Bone marrow (tissue), 2 donors: ENCODE data around the gene ATRNL1.
"Not testable (repeated sequence)": the region's sequence is repeated elsewhere in the genome, so short reads cannot be mapped to it uniquely, and the experiment has no call there.

Experiments
- DNase-seq, 2 donors: peaks; one replicate each; lab custom pipeline; 2025; lab: John Stamatoyannopoulos, UW

Gene ATRNL1

DNA sequence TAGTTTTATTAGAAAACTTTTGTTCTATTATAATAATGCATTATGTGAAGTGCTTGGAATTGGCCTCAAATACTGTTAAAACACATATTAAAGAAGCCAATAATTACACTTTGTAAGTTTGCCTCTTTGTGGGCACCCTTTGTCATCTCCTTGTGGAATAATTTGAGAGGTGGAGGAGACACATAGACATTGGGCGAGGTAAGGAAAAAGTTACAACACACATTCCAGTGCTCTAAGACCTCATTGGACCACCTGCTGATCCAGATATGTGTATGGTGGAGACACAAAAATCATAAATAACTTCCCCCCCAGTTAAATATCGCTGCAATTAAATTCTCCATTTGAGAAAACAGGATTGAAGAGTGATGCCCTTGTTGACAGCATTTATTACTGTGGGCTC lies 668.0 kb downstream of the ATRNL1 start:
- DNase-seq, result no peak

DNA sequence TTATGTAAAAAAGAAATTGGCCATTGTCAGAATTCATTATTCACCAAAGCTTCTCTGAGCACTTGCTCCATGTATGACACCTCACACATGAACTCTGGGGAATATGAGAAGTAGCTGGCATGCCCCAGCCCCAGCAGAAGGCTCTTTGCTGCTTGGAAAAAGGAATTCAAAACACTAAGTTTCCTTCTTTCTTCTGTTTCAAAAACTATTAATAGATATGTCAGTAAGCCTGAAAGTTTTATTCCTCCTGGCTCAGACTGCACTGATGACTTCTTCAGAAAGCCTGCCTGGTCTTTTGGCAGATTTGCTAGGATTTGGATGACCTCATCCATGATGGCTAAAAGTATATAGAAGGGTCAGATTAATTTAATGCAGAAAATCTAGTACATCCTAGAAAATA lies 668.9 kb downstream of the ATRNL1 start:
- no peak for DNase-seq

DNA sequence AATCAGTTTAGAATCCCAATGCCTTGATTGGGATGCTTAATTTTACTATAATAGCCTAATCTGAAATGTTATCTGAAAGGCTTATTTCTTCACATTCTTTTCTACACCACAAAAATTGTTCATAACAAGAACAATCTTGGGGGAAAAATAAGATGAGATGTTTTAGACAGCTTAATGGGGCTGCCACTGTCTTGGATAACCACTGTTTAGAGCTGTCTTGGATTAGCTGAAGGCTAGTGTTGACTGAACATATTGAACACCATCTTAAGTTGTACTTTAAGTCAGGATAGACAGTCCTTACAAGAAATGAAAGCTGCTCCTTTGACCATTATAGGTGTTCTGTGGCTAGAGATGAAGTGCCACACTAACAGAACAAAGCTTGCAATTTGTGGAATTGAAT lies 678.6 kb downstream of the ATRNL1 start:
- DNase-seq, result no peak

DNA sequence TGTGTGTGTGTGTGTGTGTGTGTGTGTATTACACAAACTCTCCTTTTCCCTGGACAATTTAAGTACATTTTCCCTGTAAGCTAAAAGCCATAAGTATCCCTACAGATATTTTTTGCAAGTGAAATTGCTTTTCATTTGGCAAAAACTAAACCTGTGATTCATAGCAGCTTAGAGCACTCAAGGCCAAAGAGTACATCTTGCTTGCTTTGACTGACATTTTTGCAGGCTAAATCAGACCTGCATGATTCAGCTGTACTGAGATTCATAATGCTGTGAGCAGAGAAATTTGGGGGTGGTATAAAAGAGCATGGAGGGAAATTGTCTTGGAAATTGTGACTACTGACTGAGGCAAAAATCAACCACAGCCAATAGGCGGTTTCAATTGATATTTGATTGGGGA lies 679.4 kb downstream of the ATRNL1 start:
- no peak for DNase-seq

DNA sequence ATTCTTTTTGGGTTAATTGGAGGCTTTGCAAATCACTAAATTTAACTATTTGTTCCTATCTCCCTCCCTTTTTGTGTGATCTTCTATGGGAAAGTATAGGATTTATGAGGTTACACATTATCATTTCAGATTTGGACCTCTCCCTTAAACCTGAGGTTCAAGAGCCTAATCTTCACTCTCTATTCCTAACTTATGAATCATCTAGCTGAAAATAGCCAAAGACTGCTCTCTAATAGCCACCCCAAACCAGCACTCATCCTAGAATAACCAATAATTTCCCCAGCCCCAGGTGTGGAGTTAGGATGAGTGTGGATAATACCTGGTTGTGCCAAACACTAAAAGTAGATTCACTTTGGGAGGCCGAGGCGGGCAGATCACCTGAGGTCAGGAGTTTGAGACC lies 680.7 kb downstream of the ATRNL1 start:
- no peak for DNase-seq

DNA sequence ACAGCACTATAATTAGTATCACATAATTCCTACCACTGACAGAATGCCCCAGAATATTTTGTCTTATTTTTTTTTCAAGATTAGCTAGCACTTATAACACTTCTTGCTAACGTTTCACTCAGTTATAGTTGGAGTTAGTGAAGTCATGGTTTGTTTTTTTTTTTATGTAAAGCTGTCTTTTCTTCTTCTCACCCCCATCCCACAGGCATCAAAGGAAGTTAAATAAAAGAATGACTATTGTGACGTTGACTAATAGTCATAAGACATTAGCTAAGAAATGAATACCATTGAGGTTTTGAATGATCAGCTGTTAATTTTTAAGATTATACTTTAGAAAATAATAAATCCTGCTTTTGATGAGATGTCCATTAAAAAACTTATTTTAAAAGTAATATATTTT lies 681.6 kb downstream of the ATRNL1 start:
- DNase-seq, result no peak

DNA sequence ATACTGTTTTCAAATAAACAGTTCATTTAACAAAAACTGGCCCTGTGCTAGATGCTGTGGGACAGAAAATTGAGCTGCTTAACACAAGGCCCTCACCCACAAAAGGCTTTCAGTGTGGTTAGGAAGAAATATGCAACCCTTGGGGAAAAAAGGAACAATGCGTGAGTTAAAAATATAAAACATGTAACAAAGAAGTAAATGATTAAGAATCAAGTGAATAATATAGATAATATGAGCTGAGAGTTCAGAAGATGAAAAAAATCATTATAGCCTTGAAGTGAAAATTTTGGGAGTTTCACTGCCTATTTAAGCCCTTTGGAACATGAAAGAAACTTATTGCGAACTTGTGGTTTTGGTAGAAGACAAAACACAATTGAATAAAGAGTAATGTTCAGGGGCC lies 684.5 kb downstream of the ATRNL1 start:
- no peak for DNase-seq

DNA sequence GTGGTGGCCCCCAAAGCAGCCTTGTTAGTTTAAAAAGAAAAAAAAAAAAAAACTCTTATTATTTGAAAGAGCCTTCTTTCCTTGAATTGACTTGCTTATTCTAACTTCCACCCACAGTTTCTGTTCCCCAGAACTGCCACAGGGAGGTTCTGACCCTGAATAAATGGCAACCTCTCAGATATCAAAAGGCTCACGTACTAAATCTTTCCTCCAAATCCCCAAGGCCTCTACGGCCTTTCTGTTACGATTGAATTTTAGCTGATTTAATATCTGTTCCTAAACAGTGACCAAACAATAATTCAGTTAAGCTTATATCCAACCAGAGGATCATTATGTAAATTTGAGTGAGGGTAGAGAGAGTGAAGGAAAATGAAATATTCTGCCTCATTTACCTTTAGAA lies 697.1 kb downstream of the ATRNL1 start:
- no peak for DNase-seq

DNA sequence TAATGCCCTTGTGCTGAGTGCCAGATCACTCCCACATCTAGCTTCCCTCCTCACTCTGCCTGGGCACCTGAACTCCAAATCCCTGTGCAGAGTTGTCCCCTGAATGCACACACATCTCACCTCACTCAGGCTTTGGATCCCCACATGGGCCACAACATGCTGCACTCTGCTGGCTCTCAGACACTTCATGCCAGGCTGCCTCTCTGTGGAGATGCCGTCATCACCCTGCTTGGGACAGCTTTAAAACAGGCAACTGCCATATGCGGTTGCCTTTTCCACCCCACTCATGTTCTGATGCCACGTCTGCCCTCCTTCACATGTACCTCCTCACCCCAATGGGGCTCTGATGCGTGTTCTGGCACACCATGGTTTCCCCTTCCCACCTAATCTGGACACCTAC lies 702.8 kb downstream of the ATRNL1 start:
- no peak for DNase-seq

DNA sequence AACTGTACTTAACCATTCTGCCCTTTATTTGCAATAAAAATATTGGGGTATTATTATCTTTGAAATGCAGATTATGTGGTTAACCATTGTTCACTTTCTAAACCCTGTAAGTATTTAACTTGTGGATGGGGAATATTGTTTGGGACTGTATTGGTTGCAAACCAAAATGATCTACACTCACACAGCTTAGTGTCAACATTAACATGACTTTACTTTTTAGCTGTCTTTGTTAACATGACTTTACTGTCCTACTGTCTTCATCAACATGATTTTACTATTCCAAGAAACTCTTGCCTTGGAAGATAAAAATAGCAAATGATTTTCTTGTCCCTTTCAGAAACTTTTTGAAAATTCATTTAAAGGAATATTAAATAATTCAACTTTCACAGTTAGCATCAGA lies 708.3 kb downstream of the ATRNL1 start:
- no peak for DNase-seq

DNA sequence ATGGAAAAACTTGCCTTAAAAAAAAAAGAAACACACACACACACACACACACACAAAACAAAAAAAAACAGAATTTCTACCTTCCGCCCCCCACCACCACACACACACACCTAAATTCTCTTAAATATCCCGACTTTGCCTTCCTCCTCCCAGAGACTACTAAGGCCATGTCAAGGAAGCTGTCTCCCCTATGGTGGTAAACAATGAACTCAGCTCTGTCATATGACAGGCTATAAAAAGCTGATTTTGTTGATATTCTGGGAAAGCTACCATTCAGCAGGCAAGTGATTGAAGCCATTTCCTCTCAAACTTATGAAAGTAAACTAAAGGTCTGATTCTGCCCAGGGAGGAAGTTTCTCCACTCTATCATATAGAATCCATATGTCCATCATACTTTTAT lies 708.8 kb downstream of the ATRNL1 start:
- DNase-seq, result no peak

DNA sequence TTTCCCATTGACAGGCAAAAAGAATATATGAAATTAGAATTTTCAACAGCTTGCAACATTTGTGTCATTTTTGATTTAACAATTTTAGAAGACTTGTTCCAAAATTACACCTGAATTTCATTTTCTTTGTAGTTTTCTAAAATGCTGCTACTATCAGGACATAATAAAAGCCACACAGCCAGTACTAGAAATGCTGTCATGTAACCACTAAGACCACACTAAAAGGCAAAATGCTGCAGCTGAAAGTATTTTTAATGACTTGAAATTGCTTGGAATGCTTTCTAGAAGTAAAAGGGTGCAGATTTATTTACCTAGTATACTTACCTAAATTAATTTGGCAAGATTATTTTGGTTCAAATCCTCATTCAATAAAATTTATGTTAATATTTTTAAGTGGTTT lies 709.7 kb downstream of the ATRNL1 start:
- no peak for DNase-seq

DNA sequence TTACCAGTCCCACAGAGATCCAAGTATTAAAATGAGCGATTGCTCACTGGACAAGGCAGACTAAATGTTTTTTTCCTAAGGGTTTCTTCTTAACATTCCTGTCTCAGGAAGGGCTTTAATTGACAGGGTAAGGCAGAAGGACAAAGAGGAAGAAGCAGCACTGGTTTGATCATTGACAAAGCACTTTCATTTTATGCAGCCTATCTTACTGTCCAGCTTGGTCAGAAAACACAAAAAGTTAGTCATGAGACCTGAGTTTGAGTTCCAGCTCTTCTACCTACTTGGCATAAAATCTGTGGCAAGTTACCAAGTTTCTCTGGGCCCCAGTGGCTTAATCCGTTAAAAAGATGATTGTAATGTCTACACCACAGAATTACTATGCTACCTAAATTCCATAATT lies 721.4 kb downstream of the ATRNL1 start:
- DNase-seq, result no peak

DNA sequence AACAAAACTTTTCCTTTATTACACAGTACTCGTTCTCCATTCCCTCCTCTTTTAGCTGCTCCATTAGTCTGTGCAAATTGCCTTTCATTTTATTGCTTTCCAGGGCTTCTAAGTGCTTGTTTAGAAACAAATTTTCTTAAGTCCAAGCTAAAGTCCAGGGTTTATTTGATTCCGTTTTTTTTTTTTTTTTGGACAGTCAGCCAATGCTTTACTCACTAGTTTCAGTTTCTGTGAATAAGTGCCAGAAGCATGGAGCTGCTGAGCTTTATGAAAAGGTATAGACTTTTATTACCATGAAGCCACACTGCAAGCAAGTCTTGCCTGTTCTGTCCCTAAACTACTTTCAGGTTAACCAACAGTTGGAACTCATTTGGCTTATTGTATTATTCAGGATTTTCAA lies 724.8 kb downstream of the ATRNL1 start:
- DNase-seq, result no peak

DNA sequence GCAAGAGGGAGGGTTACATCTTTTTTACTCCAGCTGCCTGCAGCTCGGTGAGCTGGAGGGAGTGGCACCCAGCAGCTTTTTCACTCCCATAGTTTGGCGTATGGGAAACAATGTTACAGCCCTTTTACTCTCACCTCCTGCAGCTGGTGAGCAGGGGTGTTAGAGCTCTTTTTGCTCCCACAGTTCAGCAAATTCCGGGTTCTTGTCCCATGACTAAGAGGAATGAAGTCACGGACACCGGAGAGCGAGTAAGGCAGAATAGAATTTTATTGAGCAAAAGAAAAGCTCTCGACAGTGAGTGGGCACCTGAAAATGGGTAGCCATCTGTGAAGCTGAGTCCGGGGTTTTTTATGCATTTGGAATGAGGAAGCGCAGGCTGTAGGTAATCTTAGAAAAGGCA lies 733.2 kb downstream of the ATRNL1 start:
- DNase-seq, result no peak

DNA sequence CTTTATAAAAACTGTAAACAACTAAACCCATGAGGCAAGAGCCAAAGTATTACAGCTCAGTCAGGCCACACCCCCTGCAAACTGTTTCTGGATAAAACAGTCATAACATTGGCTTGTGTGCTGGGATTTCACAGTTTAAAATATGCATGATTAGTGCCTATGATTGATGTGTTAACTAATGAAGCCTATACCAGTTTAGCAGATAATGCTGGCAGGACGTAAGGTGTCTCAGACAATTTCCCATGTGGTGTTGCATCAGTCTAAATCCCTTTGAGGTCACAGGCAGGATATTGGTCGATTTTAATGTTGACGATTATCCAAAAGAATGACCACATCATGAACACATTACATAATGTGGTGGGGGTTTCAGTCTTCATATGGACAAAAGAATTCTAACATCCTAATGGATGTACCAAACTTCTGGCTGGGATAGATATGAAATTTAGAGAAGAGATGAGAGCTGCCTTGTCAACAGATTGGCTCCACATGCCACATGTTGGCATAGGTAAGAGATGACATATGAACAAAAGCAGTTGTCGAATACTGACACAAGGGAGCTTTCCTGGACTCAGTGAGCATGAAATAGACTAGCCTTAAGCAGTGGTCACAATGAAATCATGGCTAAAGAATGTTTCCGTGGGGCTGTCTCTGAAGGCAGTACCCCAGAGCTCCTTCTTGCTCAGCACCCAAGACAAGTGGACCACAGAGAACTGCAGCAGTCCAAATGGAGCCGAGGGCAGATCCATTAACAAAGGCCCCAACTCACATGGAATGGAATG lies 734.3 kb downstream of the ATRNL1 start:
- DNase-seq, result no peak

DNA sequence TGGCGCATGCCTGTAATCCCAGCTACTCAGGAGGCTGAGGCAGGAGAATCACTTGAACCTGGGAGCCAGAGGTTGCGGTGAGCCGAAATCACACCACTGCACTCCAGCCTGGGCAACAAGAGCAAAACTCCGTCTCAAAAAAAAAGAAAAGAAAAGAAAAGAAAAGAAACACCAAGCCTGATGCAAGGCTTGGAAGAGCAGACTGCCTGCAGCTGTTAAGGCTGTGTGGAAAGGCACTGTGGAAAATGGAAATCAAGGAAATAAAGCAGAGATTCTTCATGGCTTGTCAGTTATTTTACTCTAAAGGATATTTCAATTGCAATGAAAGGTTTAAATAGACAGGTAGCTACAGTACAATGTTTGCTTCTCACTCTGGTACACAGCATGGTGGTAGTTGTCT lies 735.0 kb downstream of the ATRNL1 start:
- not testable (repeated sequence) for DNase-seq

DNA sequence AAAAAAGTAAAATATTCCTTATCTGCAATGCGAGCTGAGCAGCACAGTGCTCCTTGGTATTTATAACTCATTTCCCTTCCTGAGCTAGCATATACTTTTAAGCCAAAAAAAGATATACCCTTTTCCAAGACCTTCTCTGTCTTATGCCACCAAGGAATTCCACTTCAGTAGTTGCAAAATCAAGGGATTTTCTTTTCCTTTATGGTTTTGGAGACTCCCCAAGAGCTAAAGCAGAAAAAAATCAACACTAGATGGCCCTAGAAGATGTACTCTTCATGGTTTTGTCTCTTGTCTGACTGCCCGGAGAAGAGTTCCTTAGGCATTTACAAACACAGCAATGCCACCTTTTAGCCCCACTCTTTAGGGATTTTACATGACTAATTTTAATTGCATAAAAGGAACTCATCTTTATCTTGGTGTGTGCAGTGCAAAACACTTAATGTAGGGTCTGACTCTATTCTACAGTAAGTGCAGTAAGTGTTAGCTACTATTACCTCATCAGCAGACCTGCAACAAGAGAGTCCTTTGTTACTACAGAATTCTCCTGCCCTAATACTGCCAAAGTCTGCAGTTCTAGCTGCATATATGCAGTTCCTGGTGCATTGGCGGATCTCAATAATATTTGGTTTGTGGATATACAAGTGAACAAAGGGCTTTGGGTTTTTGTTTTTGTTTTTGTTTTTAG lies 736.5 kb downstream of the ATRNL1 start:
- no peak for DNase-seq

DNA sequence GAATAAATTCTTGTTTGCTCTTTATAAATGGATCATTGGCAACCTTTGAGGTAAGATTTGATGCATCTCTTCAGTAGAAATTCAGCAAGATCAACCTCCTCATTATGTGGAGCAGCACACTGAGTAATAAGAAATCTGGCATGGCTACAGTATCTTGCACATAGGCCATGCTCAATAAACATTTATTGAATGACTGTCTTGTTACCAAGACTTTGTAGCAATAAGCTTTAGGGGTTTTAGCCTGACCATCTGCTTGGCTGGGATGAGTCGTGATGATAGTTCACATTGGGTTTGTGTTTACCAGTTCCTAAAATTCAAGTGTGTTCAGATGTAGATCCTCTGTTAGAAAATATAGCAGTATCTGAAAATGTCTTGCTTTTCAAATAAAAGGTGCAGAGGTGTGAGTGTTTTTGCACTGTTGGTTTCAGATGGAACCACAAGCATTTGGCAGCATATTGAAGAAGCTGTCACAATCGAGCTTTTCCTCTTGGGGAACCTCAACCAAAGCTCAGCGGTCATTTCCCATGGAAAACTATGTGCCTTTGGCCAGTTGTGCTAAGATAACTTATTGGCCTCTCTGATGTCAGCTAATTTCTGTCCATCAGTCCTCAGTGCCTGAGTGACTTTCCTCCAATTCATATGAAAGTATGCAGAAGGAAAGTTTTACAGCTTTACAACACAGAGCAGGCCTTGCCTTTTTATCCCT lies 737.3 kb downstream of the ATRNL1 start:
- DNase-seq, result no peak

DNA sequence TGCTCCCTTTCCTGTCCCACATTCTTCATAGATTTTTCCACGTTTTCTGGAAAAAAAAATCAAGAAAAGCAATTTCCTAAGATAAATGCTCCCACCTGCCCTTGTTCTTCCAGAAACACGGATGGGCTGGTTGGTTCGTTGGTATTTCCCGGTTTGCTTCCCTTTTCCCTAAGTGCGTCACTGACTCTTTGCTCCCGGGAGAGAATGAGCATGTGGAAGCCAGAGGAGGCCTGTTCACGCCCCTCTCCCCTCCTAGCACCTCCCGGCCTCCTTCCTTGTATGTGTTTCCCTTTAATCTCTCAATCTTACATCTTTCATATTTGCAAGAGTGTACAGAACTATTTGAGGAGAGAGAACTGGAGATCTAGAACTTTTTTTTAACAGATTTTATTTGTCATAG lies 737.9 kb downstream of the ATRNL1 start:
- no peak for DNase-seq

DNA sequence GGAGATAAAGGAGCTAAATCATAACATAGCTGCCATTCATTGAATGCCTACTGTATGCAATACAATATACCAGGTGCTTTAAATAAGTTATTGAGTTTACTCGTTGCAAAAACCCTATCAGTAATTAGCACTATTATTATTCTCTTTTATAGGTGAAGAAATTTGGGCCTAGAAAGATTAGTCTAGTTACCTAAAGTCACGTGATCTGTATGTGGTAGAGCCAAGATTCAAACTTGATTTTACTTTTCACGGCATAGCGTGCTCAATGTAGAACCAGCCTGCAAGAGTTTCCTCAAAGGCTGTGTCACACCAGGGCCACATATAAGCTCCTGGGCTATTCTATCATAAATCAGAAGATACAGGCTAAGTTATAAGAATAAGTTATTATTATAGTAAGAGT lies 740.0 kb downstream of the ATRNL1 start:
- DNase-seq, result no peak

DNA sequence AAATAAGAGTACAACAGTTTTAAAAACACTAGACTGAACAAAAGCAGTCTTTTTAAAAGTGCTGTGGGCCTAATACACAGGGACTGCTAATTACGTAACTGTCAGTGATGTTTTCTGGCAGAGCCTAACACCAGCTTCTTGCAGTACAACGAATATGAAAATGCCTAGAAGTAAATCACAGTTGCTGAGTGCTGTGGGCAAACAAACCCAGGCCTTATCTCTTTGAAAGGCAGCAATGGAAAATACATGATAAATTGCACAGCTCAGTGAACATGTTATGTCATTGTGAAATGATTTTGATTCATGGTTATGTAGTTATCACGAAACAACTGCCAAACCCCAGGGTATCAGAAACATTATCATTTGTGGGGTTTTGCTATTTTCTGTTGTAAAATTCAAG lies 751.4 kb downstream of the ATRNL1 start:
- DNase-seq, result no peak

DNA sequence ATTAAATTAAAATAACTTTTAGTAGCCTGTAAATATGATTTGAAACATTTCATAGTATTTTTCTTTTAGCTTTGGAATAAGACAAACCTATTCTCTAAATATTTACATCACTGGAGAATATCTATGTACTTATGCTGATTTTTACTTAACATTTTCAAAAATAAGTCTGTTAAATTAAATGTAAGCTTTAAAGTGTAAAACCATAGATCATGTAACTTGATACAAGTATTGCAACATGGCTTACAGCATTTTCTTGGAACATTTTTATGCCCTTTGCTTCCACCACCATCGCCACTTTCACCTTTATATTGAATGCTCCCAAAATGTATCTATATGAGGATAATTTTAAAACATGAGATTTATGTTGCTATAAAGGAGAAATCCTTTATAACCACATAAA lies 752.8 kb downstream of the ATRNL1 start:
- DNase-seq, result no peak
